Measurements from ENCODE around the gene KCNJ4.
A peak's percentile ranks its signal among the peaks of the same experiment; 100 is the strongest.
"Not testable (repeated sequence)": the region's sequence is repeated elsewhere in the genome, so short reads cannot be mapped to it uniquely, and the experiment has no call there.

The KCNJ4 gene

DNA sequence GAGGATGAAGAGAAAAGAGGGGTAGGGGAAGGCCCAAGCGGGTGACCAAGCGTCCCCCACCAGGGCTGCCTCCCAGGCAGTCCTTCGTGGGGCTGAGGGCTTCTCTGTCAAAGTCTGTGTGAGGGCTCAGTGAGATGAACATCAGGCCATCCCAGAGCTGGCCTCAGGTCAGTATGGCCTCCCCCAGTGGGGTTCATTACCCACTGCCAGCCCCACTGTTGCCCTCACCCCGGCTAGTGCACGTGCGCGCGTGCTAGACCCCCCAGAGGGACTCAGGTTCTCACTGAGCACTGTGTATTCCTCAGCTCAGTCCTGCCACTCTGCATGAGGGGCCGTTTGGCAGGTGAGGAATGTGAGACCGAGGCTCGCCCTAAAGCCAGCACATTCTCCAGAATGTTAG lies 16.2 kb upstream of the KCNJ4 start:
- DNase-seq (ENCODE audit: low read depth in 1 of 2, low spot score in 1 of 2): no peak

- not testable (repeated sequence) for DNase-seq (ENCODE audit: low read depth in 1 of 2, low spot score in 1 of 2)
These were observed 15.2 kb upstream of the KCNJ4 start for GRCh38 chr22:38470179-38470578.

GRCh38 chr22:38469306-38469781 lies 14.3 kb upstream of the KCNJ4 start:
- no peak for DNase-seq (ENCODE audit: low read depth in 1 of 2, low spot score in 1 of 2)

DNA sequence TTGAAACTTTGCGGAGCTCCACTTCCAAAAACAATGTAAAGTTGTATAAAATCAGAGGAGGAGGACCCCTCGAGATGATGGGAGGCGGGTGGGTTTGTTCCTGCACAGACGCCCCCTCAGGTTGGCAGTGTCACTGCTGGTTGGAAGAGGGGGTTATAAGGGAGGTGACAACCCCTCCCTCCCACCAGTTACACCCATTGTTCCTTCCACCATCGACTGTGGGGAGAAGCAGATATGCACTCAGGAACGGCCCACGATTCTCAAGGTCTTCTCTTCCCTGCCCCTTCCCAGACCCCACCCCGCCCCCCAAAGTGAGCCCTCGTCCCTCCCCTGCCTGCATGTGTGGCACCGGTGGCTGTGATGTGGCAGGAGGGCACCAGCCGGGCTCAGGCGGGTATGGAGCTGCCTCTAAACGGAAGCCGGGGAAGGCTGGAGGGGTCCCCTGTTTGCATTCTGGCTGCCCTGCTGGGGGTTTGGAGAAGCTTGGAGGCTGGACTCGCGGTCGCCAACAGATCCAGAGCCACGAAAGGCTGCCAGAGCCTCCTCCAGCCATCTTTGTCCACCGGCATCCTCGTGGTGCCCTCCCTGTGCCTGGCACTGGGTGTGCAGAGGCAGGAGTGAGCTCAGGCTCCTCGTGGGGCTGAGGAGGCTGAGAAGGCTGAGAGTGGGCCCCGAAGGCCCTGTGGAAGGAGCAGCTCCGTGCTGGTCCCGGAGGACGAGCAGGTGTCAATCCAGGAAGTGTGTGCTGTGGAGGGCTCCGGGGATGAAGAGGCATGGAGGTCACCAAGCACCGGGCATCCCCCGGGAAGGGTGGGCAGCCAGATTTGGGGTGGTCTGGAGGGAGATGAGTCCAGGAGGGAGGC lies 13.7 kb upstream of the KCNJ4 start:
- no peak for DNase-seq (ENCODE audit: low read depth in 1 of 2, low spot score in 1 of 2)

- DNase-seq (ENCODE audit: low read depth in 1 of 2, low spot score in 1 of 2): peak in 1 of 2 donors; percentile 28
These were observed 13.0 kb upstream of the KCNJ4 start, which contains the start of gene KDELR3 for GRCh38 chr22:38467904-38468442. KDELR3 (plus strand) TSS chr22:38468096; CDS start chr22:38468234, 138 bp downstream.

- no peak for DNase-seq (ENCODE audit: low read depth in 1 of 2, low spot score in 1 of 2)
These were observed 12.5 kb upstream of the KCNJ4 start for GRCh38 chr22:38467438-38467903.

GRCh38 chr22:38465673-38466490 lies 10.9 kb upstream of the KCNJ4 start:
- no peak for DNase-seq (ENCODE audit: low read depth in 1 of 2, low spot score in 1 of 2)

DNA sequence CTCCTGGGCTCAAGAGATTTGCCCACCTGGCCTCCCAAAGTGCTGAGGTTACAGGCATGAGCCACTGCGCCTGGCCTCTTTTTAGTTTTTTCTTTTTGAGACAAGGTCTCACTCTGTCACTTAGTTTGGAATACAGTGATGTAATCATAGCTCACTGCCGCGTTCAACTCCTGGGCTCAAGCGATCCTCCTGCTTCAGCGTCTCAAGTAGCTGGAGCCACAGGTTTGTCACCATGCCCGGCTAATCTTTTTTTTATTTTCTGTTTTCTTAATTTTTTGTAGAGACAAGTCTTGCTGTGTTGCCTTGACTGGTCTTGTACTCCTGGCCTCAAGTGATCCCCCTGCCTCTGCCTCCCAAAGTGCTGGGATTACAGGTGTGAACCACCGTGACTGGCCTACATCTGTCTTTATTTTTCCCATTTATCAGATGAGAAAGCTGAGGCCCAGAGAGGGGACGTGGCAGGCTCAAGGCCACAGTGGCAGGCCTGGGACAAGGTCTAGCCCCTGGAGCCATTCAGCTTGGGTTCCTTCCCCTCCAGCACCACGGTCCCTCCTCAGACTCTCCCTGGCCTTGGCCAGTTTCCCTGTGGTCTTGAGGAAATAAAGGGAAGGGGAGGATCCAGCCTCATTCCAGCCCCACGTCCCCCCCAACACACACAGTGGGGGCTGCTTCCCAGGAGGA lies 10.1 kb upstream of the KCNJ4 start:
- no peak for DNase-seq (ENCODE audit: low read depth in 1 of 2, low spot score in 1 of 2)

DNA sequence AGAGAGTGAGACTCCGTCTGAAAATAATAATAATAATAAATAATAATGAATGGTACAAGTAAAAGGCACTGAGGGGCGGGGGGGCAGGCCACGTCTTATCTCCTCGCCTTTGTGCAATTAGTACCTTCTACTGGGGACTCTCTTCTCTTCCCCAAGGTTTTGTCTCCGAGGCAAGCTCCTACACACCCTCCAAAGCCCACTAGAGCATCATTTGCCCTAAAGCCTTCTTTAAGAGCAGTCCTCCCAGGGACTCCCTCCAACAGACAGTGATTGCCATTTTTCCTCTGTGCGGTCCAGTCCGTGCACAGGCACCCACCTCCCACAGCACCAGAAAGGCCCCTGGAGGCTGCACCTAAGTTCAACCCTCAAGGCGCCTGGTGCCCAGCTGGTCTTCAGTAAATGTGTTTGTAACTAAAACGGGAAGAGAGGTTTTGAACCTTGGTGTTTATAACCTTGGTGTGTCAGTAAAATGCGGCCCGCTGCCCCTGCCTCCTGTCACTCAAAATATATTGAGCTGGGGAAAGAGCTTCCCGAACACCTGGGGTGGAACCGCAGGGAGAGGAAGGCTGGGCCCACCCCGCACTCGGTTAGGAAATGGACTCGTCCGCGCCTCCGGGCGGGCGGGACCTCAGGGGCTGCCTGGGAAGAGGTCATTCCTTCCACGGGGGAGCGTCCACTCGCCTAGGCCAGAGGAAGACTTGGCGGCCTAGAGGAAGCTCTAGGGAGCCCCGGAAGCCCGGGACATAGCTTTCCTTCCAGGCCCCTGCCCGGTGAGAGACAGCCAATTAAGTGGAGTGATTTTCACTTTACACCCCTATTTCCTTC lies 8.2 kb upstream of the KCNJ4 start:
- no peak for DNase-seq (ENCODE audit: low read depth in 1 of 2, low spot score in 1 of 2)

GRCh38 chr22:38461414-38462081 lies 6.5 kb upstream of the KCNJ4 start:
- DNase-seq (ENCODE audit: low read depth in 1 of 2, low spot score in 1 of 2): no peak

GRCh38 chr22:38461057-38461413 lies 6.0 kb upstream of the KCNJ4 start:
- DNase-seq (ENCODE audit: low read depth in 1 of 2, low spot score in 1 of 2): no peak

DNA sequence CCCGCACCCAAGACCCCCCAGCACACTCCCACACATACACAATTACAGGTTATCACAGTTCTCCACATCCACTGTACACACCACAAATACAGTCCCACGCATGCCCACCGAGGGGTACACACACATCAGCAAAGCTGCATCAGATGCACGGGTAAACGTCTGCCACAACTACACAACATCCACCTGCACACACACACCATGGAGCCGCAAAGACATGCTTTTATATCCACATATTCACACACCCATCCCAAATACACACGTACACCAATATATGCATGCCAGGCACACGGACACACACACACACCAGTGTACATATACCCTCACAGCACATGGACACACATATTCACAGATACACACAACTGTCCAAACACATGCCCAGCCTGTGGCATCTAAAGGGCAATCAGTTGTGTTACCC lies 5.4 kb upstream of the KCNJ4 start:
- DNase-seq (ENCODE audit: low read depth in 1 of 2, low spot score in 1 of 2): no peak

DNA sequence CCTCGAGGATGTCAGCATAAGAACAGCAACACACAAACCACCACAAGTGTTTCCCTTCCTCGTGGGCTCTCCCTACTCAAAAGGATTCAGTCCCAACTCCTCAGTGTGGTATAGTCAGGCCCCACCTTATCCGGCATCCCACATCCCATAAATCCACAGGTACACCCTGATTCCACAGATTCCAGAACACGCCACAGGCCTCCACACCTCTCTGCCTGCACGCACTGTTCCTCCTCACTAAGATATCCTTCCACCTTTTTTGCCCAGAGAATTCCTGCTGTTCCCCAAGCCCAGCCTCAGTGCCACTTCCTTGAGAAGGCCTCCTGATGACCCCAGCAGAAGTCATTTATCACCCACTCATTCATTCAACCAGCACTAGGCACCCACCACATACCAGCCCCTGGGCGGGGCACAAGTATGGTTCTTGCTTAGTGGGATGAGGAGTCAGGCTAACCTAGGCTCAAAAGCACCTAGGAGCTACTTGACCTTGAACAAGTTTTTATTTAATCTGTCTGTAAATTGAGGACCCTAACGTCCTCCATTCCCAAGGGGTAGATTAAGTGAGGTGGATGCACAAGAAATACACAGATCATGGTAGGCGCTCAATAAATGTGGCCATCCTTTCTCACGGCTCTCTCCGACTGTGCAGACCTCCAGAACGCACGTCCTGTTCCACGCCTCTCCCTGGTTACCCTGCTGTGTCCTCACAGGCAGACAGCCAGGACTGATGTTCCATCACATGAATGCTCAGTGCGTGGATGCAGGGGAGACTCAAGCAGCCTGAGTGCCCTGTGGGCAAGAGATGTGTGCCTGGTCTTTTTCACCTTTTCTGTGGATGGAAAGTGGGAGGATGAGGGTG lies 2.1 kb upstream of the KCNJ4 start:
- no peak for DNase-seq (ENCODE audit: low read depth in 1 of 2, low spot score in 1 of 2)

DNA sequence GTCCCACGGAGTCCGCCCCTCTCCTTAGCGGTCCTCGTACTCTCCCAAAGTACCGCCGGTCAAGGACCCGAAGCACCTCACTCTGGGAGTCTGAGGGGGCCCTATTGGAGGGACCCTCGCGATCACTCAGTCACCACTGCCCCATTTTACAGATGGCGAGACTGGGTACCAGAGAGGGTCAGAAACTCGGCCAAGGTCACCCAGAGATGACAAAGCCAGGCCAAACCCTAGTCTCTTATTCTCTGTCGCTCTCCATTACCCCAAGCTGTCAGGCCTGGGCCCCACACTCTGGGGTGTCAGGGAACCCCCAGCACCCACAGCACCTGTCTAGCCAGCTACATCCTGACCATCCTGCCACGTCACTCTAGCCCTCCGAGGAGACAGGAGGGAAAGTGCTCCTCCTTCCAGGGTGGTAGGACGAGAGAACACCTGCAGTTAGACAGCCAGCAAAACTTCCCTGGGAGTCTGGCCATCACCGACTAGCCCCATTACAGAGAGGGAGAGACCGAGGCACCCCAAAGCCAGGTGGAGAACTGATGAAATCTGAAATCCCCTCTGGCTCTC lies 1.4 kb upstream of the KCNJ4 start:
- DNase-seq (ENCODE audit: low read depth in 1 of 2, low spot score in 1 of 2): no peak

- DNase-seq (ENCODE audit: low read depth in 1 of 2, low spot score in 1 of 2): no peak
These were observed 702 bp upstream of the KCNJ4 start for GRCh38 chr22:38455530-38456271.

GRCh38 chr22:38454353-38455075 lies 485 bp downstream of the KCNJ4 start:
- DNase-seq (ENCODE audit: low read depth in 1 of 2, low spot score in 1 of 2): no peak

- DNase-seq (ENCODE audit: low read depth in 1 of 2, low spot score in 1 of 2): no peak
These were observed 1.0 kb downstream of the KCNJ4 start for GRCh38 chr22:38453996-38454352.

Measured in activated T-helper 1 cell treated with anti-CD3 and anti-CD28 coated beads, Interleukin-2, amount 50 U/mL, for 16 hours (primary cell).